Left renal cortex interstitium (tissue), 4 donors: ENCODE data around the gene KANSL1. TPM values are rescaled to one million over a fixed set of nuclear protein-coding genes. Genes with fewer than 3 reads are reported as not detected.

Source experiments
- DNase-seq, 4 donors: peaks; one replicate each; pipeline ENCODE4 v3.0.0-alpha.2; 2013; ENCODE audit warnings: low read depth in 4 of 4, low spot score in 2 of 4, missing footprints in 1 of 4
- polyA plus RNA-seq, 4 donors: library from polyadenylated mRNA; unstranded; fragments of 120-200 nt; gene quantifications; one replicate each; pipeline ENCODE4 v1.2.1, GENCODE V29; 2013; ENCODE audit not compliant: insufficient read length in 4 of 4

KANSL1 gene
- polyA plus RNA-seq, 4 donors = 50.6 to 111 (median 63.5) TPM

GRCh38 chr17:46003907-46004748 lies 189.1 kb downstream of the KANSL1 start:
- no peak for DNase-seq

DNA sequence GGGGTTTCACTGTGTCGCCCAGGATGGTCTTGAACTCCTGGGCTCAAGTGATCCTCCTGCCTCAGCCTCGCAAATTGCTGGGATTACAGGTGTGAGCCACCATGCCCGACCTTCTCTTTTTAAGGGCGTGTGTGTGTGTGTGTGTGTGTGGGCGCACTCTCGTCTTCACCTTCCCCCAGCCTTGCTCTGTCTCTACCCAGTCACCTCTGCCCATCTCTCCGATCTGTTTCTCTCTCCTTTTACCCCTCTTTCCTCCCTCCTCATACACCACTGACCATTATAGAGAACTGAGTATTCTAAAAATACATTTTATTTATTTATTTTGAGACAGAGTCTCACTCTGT lies 190.3 kb downstream of the KANSL1 start:
- DNase-seq = no peak

GRCh38 chr17:46002311-46002972 lies 190.8 kb downstream of the KANSL1 start:
- peak; percentile 15 to 65 (median 34) for DNase-seq

DNA sequence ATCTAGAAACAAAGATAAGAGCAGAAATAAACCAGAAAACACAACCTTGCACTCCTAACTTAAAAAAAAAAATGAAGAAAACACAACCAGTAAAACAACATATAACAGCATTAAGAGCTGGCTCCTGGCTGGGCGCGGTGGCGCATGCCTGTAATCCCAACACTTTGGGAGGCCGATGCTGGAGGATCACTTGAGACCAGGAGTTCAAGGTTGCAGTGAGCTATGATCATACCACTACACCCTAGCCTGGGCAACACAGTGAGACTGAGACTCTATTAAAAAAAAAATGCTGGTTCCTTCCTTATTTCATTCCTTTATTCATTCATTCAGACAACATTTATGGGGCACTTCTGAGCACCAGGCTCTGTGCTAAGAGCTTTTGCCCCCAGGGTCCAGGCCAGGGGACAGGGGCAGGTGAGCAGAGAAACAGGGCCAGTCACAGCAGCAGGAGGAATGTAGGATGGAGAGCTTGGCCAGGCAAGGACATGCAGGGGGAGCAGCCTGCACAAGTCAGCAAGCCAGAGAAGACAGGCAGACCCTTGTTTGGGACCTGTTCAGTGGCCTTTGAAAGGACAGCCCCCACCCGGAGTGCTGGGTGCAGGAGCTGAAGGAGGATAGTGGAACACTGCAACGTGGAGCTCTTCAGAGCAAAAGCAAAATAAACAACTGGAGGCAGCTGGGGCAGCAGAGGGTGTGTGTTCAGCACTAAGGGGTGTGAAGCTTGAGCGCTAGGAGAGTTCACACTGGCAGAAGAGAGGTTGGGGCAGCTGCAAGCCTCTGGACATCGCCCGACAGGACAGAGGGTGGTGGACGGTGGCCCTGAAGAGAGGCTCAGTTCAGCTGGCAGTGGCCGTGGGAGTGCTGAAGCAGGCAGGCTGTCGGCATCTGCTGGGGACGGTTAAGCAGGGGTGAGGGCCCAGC lies 191.6 kb downstream of the KANSL1 start:
- DNase-seq = no peak

- DNase-seq = no peak
These were observed 192.5 kb downstream of the KANSL1 start for GRCh38 chr17:46000757-46001156.

DNA sequence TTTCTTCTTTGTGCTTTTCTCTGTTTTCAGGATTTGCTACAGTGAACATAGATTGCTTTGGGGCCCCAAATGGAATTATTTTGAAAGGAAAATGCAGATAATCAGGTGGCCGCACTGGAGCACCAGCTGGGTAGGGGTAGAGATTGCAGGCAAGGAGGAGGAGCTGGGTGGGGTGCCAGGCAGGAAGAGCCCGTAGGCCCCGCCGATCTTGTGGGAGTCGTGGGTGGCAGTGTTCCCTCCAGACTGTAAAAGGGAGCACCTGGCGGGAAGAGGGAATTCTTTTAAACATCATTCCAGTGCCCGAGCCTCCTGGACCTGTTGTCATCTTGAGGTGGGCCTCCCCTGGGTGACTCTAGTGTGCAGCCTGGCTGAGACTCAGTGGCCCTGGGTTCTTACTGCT lies 192.9 kb downstream of the KANSL1 start:
- no peak for DNase-seq

GRCh38 chr17:45999900-46000290 lies 193.3 kb downstream of the KANSL1 start:
- no peak for DNase-seq

DNA sequence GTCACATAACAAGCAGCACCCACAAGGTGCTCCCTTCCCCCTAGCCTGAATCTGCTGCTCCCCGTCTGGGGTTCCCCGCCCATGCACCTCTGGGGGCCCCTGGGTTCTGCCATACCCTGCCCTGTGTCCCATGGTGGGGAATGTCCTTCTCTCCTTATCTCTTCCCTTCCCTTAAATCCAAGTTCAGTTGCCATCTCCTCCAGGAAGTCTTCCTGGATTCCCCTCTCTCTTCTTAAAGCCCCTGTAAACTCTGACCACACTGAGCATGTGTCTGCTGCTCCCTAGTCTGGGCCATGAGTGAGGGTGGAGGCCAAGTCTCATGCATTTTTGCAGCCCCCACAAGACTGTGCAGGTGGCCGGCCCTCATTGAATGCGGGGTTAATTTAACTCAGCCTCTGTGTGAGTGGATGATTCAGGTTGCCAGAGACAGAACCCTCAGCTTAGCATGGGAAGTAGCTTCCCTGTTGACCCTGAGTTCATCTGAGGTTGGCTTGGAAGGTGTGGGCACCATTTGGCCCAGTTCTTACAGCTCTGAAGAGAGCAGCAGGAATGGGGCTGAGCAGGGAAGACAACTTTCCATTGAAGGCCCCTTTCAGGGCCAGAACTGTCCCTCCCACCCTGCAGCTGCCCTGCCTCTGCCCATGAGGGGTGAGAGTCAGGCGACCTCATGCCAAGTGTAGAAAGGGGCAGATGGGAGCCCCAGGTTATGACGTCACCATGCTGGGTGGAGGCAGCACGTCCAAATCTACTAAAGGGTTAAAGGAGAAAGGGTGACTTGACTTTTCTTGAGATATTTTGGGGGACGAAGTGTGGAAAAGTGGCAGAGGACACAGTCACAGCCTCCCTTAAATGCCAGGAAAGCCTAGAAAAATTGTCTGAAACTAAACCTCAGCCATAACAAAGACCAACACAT lies 194.0 kb downstream of the KANSL1 start, which contains the start of gene STH:
STH (plus strand) TSS at position 264 of the 913 bp plus-strand sequence; CDS start at position 294, 30 bp downstream.
- DNase-seq = no peak

DNA sequence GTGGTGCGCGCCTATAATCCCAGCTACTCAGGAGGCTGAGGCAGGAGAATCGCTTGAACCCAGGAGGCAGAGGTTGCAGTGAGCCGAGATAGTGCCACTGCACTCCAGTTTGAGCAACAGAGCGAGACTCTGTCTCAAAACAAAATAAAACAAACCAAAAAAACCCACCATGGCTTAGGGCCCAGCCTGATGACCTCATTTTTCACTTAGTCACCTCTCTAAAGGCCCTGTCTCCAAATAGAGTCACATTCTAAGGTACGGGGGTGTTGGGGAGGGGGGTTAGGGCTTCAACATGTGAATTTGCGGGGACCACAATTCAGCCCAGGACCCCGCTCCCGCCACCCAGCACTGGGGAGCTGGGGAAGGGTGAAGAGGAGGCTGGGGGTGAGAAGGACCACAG lies 195.6 kb downstream of the KANSL1 start:
- DNase-seq = no peak

GRCh38 chr17:45997166-45997565 lies 196.1 kb downstream of the KANSL1 start:
- no peak for DNase-seq

DNA sequence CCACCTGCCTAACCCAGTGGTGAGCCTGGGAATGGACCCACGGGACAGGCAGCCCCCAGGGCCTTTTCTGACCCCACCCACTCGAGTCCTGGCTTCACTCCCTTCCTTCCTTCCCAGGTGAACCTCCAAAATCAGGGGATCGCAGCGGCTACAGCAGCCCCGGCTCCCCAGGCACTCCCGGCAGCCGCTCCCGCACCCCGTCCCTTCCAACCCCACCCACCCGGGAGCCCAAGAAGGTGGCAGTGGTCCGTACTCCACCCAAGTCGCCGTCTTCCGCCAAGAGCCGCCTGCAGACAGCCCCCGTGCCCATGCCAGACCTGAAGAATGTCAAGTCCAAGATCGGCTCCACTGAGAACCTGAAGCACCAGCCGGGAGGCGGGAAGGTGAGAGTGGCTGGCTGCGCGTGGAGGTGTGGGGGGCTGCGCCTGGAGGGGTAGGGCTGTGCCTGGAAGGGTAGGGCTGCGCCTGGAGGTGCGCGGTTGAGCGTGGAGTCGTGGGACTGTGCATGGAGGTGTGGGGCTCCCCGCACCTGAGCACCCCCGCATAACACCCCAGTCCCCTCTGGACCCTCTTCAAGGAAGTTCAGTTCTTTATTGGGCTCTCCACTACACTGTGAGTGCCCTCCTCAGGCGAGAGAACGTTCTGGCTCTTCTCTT lies 196.8 kb downstream of the KANSL1 start:
- no peak for DNase-seq

GRCh38 chr17:45995627-45996270 lies 197.5 kb downstream of the KANSL1 start:
- DNase-seq = no peak

- DNase-seq = no peak
These were observed 198.2 kb downstream of the KANSL1 start for GRCh38 chr17:45994987-45995386.

GRCh38 chr17:45993962-45994627 lies 199.1 kb downstream of the KANSL1 start:
- DNase-seq = no peak

DNA sequence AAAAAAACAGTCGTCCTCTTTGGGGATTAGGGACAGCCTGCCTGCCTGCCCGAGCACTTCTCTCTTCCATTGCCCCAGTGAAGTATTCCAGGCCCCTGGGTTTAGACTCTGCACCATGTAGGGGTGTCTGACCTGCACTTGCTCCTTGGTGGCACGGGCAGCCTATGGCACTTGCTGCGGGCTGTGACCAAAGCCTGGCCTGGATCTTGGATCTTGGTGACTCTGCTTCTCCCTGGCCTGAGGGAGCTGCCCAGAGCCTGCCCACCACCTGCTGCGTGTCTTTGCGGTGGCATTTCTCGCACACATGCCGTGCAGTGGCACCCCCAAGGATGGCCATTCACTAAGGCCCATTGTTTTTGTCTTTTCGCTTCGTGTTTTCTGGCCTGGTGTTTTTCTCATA lies 200.3 kb downstream of the KANSL1 start:
- DNase-seq = no peak

- DNase-seq = no peak
These were observed 201.1 kb downstream of the KANSL1 start for GRCh38 chr17:45992175-45992574.

DNA sequence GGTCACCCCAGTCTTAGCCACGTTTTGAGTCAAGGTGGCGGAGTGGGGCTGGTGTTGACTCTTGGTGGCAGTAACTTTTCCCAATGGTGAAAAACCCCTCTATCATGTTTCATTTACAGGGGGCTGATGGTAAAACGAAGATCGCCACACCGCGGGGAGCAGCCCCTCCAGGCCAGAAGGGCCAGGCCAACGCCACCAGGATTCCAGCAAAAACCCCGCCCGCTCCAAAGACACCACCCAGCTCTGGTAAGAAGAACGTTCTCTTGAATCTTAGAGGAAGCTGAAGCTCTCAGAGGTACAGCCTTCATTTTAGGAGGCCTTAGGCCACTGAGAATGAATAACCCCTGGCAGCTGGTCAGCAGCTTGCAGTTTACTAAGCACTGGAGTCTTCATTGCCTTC lies 201.9 kb downstream of the KANSL1 start:
- no peak for DNase-seq

DNA sequence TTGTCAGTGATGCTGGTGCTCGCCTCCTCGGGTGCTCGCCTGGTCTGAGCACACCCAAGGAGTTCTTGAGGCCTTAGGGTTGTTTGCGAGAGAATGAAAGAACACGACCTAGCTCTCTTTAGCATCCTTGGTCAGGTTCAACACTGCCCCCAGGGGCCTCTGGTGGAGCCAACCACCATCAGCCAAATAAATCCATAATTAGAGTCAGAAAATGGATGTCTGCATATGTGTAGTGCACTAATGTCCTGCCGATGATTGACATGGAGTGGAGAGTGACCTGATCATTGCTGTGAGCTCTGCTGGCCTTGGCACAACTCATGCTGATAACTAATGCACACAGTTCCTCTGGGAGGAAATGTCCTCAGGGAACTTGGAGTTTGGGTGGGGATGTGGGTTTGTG lies 202.3 kb downstream of the KANSL1 start:
- no peak for DNase-seq
